Activated naive CD4-positive, alpha-beta T cell treated with anti-CD3 and anti-CD28 coated beads, Interleukin-2, amount 50 U/mL, for 16 hours (primary cell): Measurements from ENCODE around the gene ASB1.

Source experiments
- DNase-seq: peaks from one replicate; pipeline ENCODE4 v3.0.0-alpha.2; 2020

The ASB1 gene

GRCh38 chr2:238473523-238473922, 46.8 kb downstream of the ASB1 start:
- no peak for DNase-seq

- no peak for DNase-seq
These were observed 48.3 kb downstream of the ASB1 start for GRCh38 chr2:238475034-238475433.

GRCh38 chr2:238475566-238475965, 48.8 kb downstream of the ASB1 start:
- no peak for DNase-seq

- DNase-seq = no peak
These were observed 49.5 kb downstream of the ASB1 start for GRCh38 chr2:238476258-238476657.

GRCh38 chr2:238478216-238478615, 51.5 kb downstream of the ASB1 start:
- DNase-seq = no peak

- no peak for DNase-seq
These were observed 53.1 kb downstream of the ASB1 start for GRCh38 chr2:238479847-238480246.

- no peak for DNase-seq
These were observed 56.3 kb downstream of the ASB1 start for GRCh38 chr2:238483021-238483420.

- DNase-seq = no peak
These were observed 56.9 kb downstream of the ASB1 start for GRCh38 chr2:238483656-238484055.

GRCh38 chr2:238484522-238485452, 58.1 kb downstream of the ASB1 start:
- no peak for DNase-seq

- DNase-seq = no peak
These were observed 59.6 kb downstream of the ASB1 start for GRCh38 chr2:238486123-238486848.

- no peak for DNase-seq
These were observed 60.4 kb downstream of the ASB1 start for GRCh38 chr2:238487134-238487533.

GRCh38 chr2:238487652-238488346, 61.1 kb downstream of the ASB1 start:
- DNase-seq = no peak

- DNase-seq = no peak
These were observed 61.7 kb downstream of the ASB1 start for GRCh38 chr2:238488347-238488826.

- no peak for DNase-seq
These were observed 62.7 kb downstream of the ASB1 start for GRCh38 chr2:238489431-238489830.

GRCh38 chr2:238489896-238490295, 63.2 kb downstream of the ASB1 start:
- DNase-seq = no peak

GRCh38 chr2:238492840-238493239, 66.1 kb downstream of the ASB1 start:
- no peak for DNase-seq

GRCh38 chr2:238493411-238493810, 66.7 kb downstream of the ASB1 start:
- DNase-seq = no peak

GRCh38 chr2:238493880-238494572, 67.3 kb downstream of the ASB1 start:
- peak; percentile 23 for DNase-seq

- DNase-seq = no peak
These were observed 67.8 kb downstream of the ASB1 start for GRCh38 chr2:238494573-238494961.

GRCh38 chr2:238495422-238495821, 68.7 kb downstream of the ASB1 start:
- no peak for DNase-seq

- DNase-seq = no peak
These were observed 70.3 kb downstream of the ASB1 start for GRCh38 chr2:238496756-238497609.

GRCh38 chr2:238497610-238498005, 70.9 kb downstream of the ASB1 start:
- DNase-seq = no peak
